Mesodermal cell (in vitro differentiated cells): ENCODE results near the gene SLIT3.
"Not testable (repeated sequence)": the region's sequence is repeated elsewhere in the genome, so short reads cannot be mapped to it uniquely, and the experiment has no call there.

Experiments used
- H3K27ac ChIP-seq: 2 replicates; pipeline ENCODE4 v1.7.0; 2013; ENCODE audit warnings: mild to moderate bottlenecking, low read depth, low read length, moderate library complexity; ENCODE audit not compliant: severe bottlenecking
- H3K36me3 ChIP-seq: 2 replicates; pipeline ENCODE4 v1.7.1; 2013; ENCODE audit warnings: mild to moderate bottlenecking, low read length, moderate library complexity; ENCODE audit not compliant: control insufficient read depth, insufficient read depth
- H3K4me1 ChIP-seq: one replicate; pipeline ENCODE4 v1.7.1; 2013; ENCODE audit warnings: mild to moderate bottlenecking, low read length; ENCODE audit not compliant: insufficient read depth, control insufficient read depth, poor library complexity, severe bottlenecking
- H3K4me3 ChIP-seq: 2 replicates; pipeline ENCODE4 v1.7.0; 2013; ENCODE audit warnings: low read length, control low read depth, mild to moderate bottlenecking; ENCODE audit not compliant: insufficient read depth, poor library complexity, severe bottlenecking; ENCODE audit errors: extremely low read depth
- H3K9me3 ChIP-seq: 2 replicates; pipeline ENCODE4 v1.7.1; 2013; ENCODE audit warnings: mild to moderate bottlenecking, low read length, moderate library complexity; ENCODE audit not compliant: control insufficient read depth
- WGBS, 2 experiments: methylation state at CpG; one replicate each; pipeline ENCODE4 v1.1.5; 2013; ENCODE audit warnings: missing lambda C conversion rate in 2 of 2; ENCODE audit not compliant: insufficient coverage in 2 of 2; 5-methylcytosine and 5-hydroxymethylcytosine counted together

The SLIT3 gene

DNA sequence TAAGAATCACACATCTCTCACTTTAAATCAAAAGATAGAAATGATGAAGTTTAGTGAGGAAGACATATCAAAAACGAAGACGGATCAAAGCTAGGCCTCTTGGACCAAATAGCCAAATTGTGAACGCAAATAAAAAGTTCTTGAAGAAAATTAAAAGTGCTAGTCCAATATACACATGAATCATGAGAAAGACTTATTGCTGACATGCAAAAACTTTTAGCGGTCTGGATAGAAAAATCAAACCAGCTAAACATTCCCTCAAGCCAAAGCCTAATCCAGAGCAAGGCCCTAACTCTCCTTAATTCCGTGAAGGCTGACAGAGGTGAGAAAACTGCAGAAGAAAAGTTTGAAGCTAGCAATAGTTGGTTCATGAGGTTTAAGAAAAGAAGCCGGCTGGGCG lies 557.3 kb downstream of the SLIT3 start:
- H3K4me1 ChIP-seq: no peaks in the 10 kb centered on the region
- H3K4me3 ChIP-seq: no peak overlapping the region
- peaks cover 4% of the 10 kb centered on the region for H3K36me3 ChIP-seq
- H3K9me3 ChIP-seq: no peaks in the 10 kb centered on the region
- WGBS, 2 experiments: 86 to 96% methylated on average over 4 to 7 of the region's 7 CpGs
- H3K27ac ChIP-seq: no peak overlapping the region

- not testable (repeated sequence) for H3K36me3 ChIP-seq, H3K9me3 ChIP-seq, H3K4me3 ChIP-seq, H3K4me1 ChIP-seq, H3K27ac ChIP-seq
- no CpG with 5 or more reads among the region's 2 CpGs for WGBS, 2 experiments
These were observed 558.6 kb downstream of the SLIT3 start for GRCh38 chr5:168742311-168742710.

DNA sequence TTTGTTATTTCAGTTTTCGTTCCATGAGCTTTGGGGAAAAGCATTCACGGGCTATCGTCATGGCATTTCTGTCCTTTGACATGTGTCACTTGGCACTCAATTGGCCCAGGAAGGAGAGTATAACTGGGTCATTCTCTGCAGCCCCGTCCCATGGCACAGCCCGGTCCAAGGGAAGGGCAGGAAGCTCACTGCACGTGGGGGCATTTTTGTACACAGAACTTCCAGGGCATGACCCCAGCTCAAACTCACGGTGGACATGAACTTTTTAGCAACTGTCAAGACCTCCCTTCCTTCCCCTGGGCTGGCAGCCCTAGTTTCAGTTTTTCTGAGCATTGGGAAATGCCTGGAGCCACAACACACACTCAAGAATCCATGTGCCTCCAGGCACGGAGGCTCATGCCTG lies 560.1 kb downstream of the SLIT3 start:
- Histone ChIP-seq H3K27ac (no peak overlapping the region), H3K36me3 (peaks cover 2% of the 10 kb centered on the region), H3K4me3 (no peak overlapping the region), H3K4me1 (no peaks in the 10 kb centered on the region), H3K9me3 (no peaks in the 10 kb centered on the region)
- WGBS, 2 experiments: 90 to 92% methylated on average over 7 of the region's 8 CpGs

GRCh38 chr5:168740092-168740800 lies 560.7 kb downstream of the SLIT3 start:
- H3K36me3 ChIP-seq: no peaks in the 10 kb centered on the region
- no peak overlapping the region for H3K27ac ChIP-seq
- no peak overlapping the region for H3K4me3 ChIP-seq
- H3K9me3 ChIP-seq: no peaks in the 10 kb centered on the region
- no peaks in the 10 kb centered on the region for H3K4me1 ChIP-seq
- 60 to 100% methylated on average over 1 to 2 of the region's 2 CpGs for WGBS, 2 experiments

- Histone ChIP-seq H3K9me3 (no peaks in the 10 kb centered on the region), H3K36me3 (no peaks in the 10 kb centered on the region), H3K27ac (no peak overlapping the region), H3K4me3 (no peak overlapping the region), H3K4me1 (no peaks in the 10 kb centered on the region)
- 100% methylated on average over 2 of the region's 2 CpGs for WGBS, 2 experiments
These were observed 563.9 kb downstream of the SLIT3 start for GRCh38 chr5:168737066-168737465.

- Histone ChIP-seq H3K27ac (no peak overlapping the region), H3K36me3 (no peaks in the 10 kb centered on the region), H3K4me3 (no peak overlapping the region), H3K4me1 (no peaks in the 10 kb centered on the region), H3K9me3 (no peaks in the 10 kb centered on the region)
- WGBS, 2 experiments: 75 to 92% methylated on average over 1 of the region's 1 CpG
These were observed 564.6 kb downstream of the SLIT3 start for GRCh38 chr5:168736281-168736831.

- Histone ChIP-seq H3K9me3 (no peaks in the 10 kb centered on the region), H3K36me3 (no peaks in the 10 kb centered on the region), H3K4me3 (no peak overlapping the region), H3K27ac (no peak overlapping the region), H3K4me1 (no peaks in the 10 kb centered on the region)
- 78 to 81% methylated on average over 7 of the region's 7 CpGs for WGBS, 2 experiments
These were observed 566.2 kb downstream of the SLIT3 start for GRCh38 chr5:168734620-168735300.

DNA sequence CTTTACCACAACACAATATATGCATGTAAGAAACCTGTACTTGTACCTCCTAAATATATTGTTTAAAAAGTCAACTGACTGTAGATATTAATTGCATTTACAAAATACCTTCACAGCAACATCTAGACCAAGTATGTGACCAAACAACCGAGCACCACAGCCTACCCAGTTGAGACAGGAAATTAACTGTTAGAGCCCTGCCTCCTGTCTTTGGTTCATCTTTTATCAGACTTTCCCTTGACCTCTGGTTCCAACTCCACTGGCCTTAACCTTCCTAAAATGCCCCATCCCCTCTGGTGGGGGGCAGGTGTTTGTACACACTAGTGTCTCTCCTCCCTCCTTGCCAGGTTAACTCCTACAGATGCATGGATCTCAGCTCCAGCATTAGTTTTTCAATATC lies 566.8 kb downstream of the SLIT3 start:
- Histone ChIP-seq H3K9me3 (no peaks in the 10 kb centered on the region), H3K36me3 (no peaks in the 10 kb centered on the region), H3K4me3 (no peak overlapping the region), H3K4me1 (no peaks in the 10 kb centered on the region), H3K27ac (no peak overlapping the region)
- whole genome bisulfite sequencing, 2 experiments: 83 to 86% methylated on average over 1 of the region's 1 CpG

DNA sequence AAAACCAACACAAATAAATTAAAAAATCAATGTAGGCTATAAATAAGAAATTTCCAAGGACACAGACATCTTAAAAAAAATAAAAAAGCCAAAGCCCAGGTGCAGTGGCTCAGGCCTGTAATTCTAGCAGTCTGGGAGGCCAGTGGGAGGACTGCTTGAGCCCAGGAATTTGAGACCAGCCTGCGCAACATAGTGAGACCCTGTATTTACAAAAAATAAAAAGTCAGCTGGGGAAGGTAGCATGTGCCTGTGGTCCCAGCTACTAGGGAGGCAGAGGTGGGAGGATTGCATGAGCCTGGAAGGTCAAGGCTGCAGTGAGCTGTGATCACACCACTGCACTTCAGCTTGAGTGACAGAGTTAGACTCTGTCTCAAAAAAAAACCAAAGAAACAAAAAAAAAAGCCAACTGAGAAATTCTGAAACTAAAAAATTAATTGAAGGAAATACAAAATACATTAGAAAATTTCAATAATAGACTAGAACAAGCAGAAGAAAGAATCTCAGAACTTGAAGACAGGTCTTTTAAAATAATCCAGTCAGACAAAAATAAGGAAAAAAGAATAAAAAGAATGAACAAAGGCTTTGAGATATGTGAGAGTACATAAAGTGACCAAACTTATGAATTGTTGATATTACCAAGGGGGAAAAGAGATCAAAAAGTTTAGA lies 572.3 kb downstream of the SLIT3 start:
- no peak overlapping the region for H3K4me3 ChIP-seq
- WGBS, 2 experiments: 100% methylated on average over 1 of the region's 1 CpG

GRCh38 chr5:168727547-168727946 lies 573.4 kb downstream of the SLIT3 start:
- H3K4me3 ChIP-seq: no peak overlapping the region
- no peaks in the 10 kb centered on the region for H3K9me3 ChIP-seq
- no peaks in the 10 kb centered on the region for H3K4me1 ChIP-seq
- no peaks in the 10 kb centered on the region for H3K36me3 ChIP-seq
- 55 to 80% methylated on average over 1 of the region's 2 CpGs for WGBS, 2 experiments
- H3K27ac ChIP-seq: no peak overlapping the region

More for the DNA sequence above, 572.3 kb downstream of the SLIT3 start:
- Histone ChIP-seq H3K9me3 (no peaks in the 10 kb centered on the region), H3K4me1 (no peaks in the 10 kb centered on the region), H3K36me3 (no peaks in the 10 kb centered on the region), H3K27ac (no peak overlapping the region)
